ENCODE results near the gene PPP1R13B.
"Not testable (repeated sequence)": the region's sequence is repeated elsewhere in the genome, so short reads cannot be mapped to it uniquely, and the experiment has no call there.

Gene PPP1R13B

DNA sequence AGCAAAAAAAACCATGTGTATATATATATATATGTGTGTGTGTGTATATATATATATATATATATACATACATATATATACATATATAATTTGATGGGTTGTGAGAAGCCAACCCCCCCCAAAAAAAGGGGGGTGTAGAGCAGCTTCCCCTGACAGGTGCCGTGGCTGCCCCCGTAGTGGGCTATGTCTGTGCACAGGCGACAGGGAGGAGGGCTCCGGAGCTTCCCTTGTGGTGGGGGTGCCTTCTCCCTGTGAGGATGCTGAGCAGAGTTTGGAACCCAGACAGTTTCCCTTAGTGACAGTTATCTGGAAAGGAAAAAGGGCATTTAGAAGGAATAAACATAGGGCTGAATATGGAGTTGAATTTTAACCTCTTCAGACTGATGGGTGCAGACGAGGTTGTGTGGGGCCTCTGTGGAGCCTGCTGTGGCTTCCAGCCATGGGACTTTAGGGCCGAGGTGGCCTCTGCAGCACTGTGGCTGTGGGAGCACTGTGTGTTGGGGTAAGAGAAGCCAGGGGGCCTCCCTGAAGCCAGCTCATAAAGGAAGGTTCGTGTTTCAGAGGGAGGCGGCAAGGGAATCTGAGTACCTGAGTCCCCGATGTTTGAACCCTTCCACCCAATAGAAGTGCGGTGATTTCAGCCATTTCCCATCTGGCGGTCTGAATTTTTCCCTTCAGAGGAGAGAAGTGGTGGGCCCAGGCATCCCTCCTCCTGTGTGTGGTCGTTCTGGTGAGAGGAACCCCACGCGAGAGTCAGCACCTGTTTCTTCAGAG, 151.9 kb downstream of the PPP1R13B start:
- no peaks in the 10 kb centered on the region for H3K27me3 ChIP-seq
- intact Hi-C loops (cut with DNase I; ENCODE audit: low total_unique reads), result no loop called here
- H3K27ac ChIP-seq, result peak overlapping the region; percentile 70 to 73
- H3K36me3 ChIP-seq, result peaks cover 29 to 71% (median 60%) of the 10 kb centered on the region in 3 donors
- H3K4me3 ChIP-seq, result no peak overlapping the region
- H3K4me1 ChIP-seq, result peaks cover 10 to 44% (median 34%) of the 10 kb centered on the region in 4 donors
- H3K9me3 ChIP-seq, result no peaks in the 10 kb centered on the region
- DNase-seq, result no peak
- TF ChIP-seq, protein P1, sequence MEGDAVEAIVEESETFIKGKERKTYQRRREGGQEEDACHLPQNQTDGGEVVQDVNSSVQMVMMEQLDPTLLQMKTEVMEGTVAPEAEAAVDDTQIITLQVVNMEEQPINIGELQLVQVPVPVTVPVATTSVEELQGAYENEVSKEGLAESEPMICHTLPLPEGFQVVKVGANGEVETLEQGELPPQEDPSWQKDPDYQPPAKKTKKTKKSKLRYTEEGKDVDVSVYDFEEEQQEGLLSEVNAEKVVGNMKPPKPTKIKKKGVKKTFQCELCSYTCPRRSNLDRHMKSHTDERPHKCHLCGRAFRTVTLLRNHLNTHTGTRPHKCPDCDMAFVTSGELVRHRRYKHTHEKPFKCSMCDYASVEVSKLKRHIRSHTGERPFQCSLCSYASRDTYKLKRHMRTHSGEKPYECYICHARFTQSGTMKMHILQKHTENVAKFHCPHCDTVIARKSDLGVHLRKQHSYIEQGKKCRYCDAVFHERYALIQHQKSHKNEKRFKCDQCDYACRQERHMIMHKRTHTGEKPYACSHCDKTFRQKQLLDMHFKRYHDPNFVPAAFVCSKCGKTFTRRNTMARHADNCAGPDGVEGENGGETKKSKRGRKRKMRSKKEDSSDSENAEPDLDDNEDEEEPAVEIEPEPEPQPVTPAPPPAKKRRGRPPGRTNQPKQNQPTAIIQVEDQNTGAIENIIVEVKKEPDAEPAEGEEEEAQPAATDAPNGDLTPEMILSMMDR (IDR thresholded peaks at IDR 0.05), result no peak

DNA sequence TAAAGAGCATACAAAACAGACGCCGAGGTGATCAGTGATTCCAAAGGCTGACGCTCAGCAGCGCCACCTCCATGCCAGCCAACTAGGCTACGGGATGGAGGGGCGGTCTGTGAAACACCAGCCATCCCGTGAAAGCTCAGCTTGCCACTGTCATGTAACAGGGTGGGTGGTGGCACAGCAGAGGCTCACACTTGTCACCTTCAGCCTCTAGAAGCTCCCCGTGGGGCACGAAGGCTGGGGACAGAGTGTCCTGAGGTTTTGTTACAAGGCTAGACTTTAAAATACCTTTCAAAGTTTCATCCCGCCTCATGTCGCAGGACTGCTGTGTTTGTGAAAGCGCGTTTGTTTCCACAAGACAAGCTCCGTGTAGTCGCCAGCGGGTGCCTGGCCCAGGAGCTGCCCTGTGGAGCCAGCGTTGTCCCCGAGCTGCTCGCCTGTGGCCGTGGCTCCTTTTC, 152.8 kb downstream of the PPP1R13B start:
- no peak for DNase-seq
- no peaks in the 10 kb centered on the region for H3K27me3 ChIP-seq
- H3K27ac ChIP-seq, result no peak overlapping the region
- peaks cover 26 to 69% (median 54%) of the 10 kb centered on the region in 3 donors for H3K36me3 ChIP-seq
- H3K9me3 ChIP-seq, result no peaks in the 10 kb centered on the region
- intact Hi-C loops (cut with DNase I; ENCODE audit: low total_unique reads), result no loop called here
- H3K4me3 ChIP-seq, result no peak overlapping the region
- TF ChIP-seq, protein P1 (IDR thresholded peaks at IDR 0.05), result no peak
- peaks cover 10 to 42% (median 33%) of the 10 kb centered on the region in 4 donors for H3K4me1 ChIP-seq

GRCh38 chr14:103693515-103693914, 153.9 kb downstream of the PPP1R13B start:
- Histone ChIP-seq H3K27me3 (no peaks in the 10 kb centered on the region), H3K4me1 (peaks cover 10 to 48% (median 41%) of the 10 kb centered on the region in 4 donors), H3K4me3 (no peak overlapping the region), H3K36me3 (peaks cover 26 to 66% (median 52%) of the 10 kb centered on the region in 3 donors), H3K27ac (no peak overlapping the region), H3K9me3 (no peaks in the 10 kb centered on the region)
- TF ChIP-seq, protein P1 (IDR thresholded peaks at IDR 0.05), result no peak
- intact Hi-C loops (cut with DNase I; ENCODE audit: low total_unique reads), result no loop called here
- no peak for DNase-seq

GRCh38 chr14:103692871-103693270, 154.5 kb downstream of the PPP1R13B start:
- no peak overlapping the region for H3K4me3 ChIP-seq
- peaks cover 26 to 66% (median 52%) of the 10 kb centered on the region in 3 donors for H3K36me3 ChIP-seq
- no peak for DNase-seq
- H3K9me3 ChIP-seq, result no peaks in the 10 kb centered on the region
- TF ChIP-seq, protein P1 (IDR thresholded peaks at IDR 0.05), result no peak
- intact Hi-C loops (cut with DNase I; ENCODE audit: low total_unique reads), result no loop called here
- peaks cover 10 to 48% (median 39%) of the 10 kb centered on the region in 4 donors for H3K4me1 ChIP-seq
- H3K27me3 ChIP-seq, result no peaks in the 10 kb centered on the region
- no peak overlapping the region for H3K27ac ChIP-seq

DNA sequence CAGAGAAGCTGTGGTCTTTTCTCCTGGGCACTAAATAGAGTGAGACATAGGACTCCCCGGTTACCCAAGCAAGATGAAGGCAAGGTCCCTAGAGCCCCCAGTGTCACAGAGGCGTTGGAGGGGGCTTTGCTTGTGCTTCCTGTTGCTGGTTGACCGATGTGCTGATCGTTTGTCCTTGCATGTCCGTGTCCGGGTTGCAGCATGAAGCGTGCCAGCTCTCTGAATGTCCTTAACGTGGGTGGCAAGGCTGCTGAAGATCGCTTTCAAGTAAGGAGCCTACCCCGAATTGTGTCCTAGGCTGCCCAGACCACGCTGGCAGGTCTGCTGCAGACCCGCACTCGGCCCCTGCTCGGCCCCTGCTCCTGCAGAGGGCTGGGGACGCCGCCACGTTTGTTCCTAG, 155.2 kb downstream of the PPP1R13B start:
- no peak for DNase-seq
- Histone ChIP-seq H3K9me3 (no peaks in the 10 kb centered on the region), H3K27ac (no peak overlapping the region), H3K4me3 (no peak overlapping the region), H3K36me3 (peaks cover 26 to 63% (median 56%) of the 10 kb centered on the region in 3 donors), H3K4me1 (peaks cover 6 to 47% (median 34%) of the 10 kb centered on the region in 4 donors), H3K27me3 (no peaks in the 10 kb centered on the region)
- TF ChIP-seq, protein P1 (IDR thresholded peaks at IDR 0.05), result no peak
- intact Hi-C loops (cut with DNase I; ENCODE audit: low total_unique reads), result no loop called here

DNA sequence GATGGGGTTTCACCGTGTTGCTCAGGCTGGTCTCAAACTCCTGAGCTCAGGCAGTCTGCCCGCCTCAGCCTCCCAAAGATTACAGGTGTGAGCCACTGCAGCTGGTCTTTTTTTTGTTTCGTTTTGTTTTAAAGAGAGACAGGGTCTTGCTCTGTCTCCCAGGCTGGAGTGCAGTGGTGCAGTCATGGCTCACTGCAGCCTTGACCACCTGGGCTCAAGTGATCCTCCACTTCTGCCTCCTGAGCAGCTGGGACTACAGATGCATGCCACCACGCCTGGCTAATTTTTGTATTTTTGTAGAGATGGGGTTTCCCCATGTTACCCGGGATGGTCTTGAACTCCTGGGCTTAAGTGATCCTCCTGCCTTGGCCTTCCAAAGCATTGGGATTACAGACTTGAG, 155.7 kb downstream of the PPP1R13B start:
- Histone ChIP-seq H3K36me3 (peaks cover 30 to 67% (median 61%) of the 10 kb centered on the region in 3 donors), H3K4me1 (peaks cover under 1 to 47% (median 31%) of the 10 kb centered on the region in 4 donors)
- H3K4me3 ChIP-seq; intact Hi-C loops (cut with DNase I; ENCODE audit: low total_unique reads); H3K27ac ChIP-seq; H3K9me3 ChIP-seq; DNase-seq; H3K27me3 ChIP-seq: not testable (repeated sequence)

Measured in tibial artery (tissue), 4 donors.